Gastroesophageal sphincter (tissue), 3 donors: ENCODE measurements around the gene GOLGA6L7.

Experiments used
- CTCF ChIP-seq, 4 experiments: fragments of 200-600 bp in 2 of 4; fragments of 450-650 bp in 2 of 4; sonication (generic) in 1 of 4; IDR thresholded peaks; one replicate each; pipeline ENCODE4 v1.5.1; 2017 to 2019; ENCODE audit warnings: antibody characterized with exemption in 4 of 4, mild to moderate bottlenecking in 2 of 4, moderate library complexity in 2 of 4
- EP300 ChIP-seq: sonication (generic); formaldehyde crosslinking; IDR thresholded peaks from one replicate; pipeline ENCODE4 v1.6.1; 2017; ENCODE audit warnings: antibody characterized with exemption, mild to moderate bottlenecking
- POLR2A ChIP-seq, 2 donors: fragments of 450-650 bp; IDR thresholded peaks; one replicate each; pipeline ENCODE4 v1.6.1; 2017; ENCODE audit warnings: antibody characterized with exemption in 2 of 2, mild to moderate bottlenecking in 2 of 2, moderate library complexity in 1 of 2
- POLR2AphosphoS5 ChIP-seq: sonication (generic); formaldehyde crosslinking; IDR thresholded peaks from one replicate; pipeline ENCODE4 v1.6.1; 2017; ENCODE audit warnings: antibody characterized with exemption

- no peak for TF ChIP-seq POLR2A (IDR thresholded peaks at IDR 0.05)
- TF ChIP-seq POLR2AphosphoS5 = no peak
- TF ChIP-seq CTCF (IDR thresholded peaks at IDR 0.05) = no peak
- TF ChIP-seq EP300 = no peak
Measured at GRCh38 chr15:28894631-28895030, 46.2 kb upstream of the GOLGA6L7 start.
